ENCODE measurements around the gene RIN1.
"Not testable (repeated sequence)": the region's sequence is repeated elsewhere in the genome, so short reads cannot be mapped to it uniquely, and the experiment has no call there.

RIN1 gene, protein sequence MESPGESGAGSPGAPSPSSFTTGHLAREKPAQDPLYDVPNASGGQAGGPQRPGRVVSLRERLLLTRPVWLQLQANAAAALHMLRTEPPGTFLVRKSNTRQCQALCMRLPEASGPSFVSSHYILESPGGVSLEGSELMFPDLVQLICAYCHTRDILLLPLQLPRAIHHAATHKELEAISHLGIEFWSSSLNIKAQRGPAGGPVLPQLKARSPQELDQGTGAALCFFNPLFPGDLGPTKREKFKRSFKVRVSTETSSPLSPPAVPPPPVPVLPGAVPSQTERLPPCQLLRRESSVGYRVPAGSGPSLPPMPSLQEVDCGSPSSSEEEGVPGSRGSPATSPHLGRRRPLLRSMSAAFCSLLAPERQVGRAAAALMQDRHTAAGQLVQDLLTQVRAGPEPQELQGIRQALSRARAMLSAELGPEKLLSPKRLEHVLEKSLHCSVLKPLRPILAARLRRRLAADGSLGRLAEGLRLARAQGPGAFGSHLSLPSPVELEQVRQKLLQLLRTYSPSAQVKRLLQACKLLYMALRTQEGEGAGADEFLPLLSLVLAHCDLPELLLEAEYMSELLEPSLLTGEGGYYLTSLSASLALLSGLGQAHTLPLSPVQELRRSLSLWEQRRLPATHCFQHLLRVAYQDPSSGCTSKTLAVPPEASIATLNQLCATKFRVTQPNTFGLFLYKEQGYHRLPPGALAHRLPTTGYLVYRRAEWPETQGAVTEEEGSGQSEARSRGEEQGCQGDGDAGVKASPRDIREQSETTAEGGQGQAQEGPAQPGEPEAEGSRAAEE

DNA sequence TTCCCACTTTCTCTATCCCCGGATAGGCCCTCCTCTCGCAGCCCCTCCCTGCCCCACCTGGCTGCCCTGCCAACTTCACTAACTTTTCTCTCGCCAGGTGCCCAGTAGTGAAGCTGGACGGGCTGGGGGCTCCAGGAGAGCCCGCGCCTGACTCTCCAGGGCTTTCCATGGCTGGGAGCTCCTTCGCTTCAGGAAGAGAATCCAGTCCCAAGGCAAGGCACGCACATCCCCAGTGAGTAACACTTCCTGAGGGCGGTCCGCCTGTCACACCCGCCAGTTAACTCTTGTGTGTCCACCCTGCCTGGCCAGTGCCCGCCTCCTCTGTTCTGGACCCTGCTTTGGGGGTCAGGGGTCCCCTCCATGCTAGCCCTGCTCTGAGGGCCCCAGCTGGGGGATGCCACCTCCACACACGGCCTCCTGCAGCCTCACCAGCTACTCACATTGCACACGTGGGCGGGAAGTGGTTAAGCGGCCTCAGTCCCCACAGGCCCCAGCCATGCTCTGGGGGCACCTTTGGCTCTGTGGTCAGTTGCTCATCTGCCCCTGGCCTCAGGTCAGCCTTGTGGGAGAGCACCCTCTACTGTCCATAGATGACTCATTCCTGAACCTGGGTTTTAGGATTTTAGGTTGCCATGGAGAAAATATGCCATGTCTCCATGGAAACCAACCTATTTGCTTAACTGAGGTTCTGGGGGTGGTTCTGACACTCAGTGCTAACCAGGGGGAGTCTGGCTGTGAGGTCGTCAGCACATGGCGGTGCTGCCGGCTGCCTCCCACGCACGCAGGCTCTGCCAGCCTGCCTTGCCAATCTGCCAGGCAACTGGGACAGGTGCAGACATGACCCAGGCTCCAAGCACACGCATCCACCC, at the start of gene RIN1:
Gene RIN1, minus strand, starts transcription at position 201 of the 869 bp plus-strand sequence. Its CDS starts 32 bp downstream, at position 169.
- DNase-seq: no peak

DNA sequence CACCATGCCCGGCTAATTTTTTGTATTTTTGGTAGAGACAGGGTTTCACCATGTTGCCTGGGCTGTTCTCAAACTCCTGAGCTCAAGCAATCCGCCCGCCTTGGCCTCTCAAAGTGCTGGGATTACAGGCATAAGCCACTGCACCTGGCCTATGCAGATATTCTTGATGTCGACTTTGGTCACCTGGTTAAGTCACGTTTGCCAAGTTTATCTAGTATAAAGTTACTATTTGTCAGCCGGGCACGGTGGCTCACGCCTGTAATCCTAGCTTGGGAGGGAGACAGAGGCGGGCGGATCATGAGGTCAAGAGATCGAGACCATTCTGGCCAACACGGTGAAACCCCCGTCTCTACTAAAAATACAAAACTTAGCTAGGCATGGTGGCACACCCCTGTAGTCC, 48.1 kb upstream of the RIN1 start:
- DNase-seq: not testable (repeated sequence)

DNA sequence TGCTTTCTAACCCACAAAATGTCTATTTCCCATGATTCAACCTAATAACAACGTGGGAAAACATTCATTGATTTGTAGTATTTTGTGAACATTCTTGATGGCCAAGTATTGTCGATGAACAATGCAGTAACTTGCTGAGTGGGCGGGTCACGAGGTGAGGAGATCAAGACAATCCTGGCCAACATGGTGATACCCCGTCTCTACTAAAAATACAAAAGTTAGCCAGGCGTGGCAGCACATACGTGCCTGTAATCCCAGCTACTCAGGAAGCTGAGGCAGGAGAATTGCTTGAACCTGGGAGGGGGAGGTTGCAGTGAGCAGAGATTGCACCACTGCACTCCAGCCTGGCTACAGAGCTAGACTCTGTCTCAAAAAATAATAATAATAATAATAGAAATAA, 44.0 kb upstream of the RIN1 start:
- not testable (repeated sequence) for DNase-seq

DNA sequence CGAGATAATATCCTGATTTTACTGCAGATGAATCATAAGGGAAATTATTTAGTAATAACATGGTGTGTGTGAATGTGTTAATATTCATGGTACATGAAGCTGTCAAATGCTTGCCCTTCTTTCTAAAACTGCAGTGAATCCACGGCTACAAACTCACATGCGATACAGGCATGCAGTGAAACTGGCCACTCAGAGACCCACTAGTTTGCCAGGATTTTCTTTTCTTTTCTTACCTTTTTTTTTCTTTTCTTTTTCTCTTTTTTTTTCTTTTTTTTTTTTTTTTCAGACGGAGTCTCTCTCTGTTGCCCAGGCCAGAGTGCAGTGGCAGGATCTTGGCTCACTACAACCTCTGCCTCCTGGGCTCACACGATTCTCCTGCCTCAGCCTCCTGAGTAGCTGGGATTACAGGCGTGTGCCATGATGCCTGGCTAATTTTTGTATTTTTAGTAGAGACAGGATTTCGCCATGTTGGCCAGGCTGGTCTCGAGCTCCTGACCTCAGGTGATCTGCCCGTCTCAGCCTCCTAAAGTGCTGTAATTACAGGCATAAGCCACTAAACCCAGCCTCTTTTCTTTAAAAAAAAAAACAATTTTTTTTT, 37.6 kb upstream of the RIN1 start:
- not testable (repeated sequence) for DNase-seq

DNA sequence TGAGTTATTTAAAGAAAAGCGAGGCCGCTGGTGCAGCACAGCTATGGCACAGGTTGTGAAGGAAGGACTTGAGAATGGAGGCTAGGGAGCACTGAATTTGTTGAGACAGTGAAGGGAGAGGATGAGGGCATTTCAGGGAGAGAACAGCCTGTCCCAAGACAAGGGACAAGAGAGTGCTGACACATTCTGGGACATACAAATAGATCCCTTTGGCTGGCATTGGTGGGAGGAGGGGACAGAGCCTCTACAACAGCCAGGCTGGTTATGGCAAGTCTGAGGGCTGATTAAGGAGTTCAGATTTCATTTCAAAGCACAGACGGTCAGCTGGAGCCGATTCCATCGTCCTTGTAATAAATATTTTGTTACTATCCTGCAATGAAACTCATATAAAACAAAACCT, 37.0 kb upstream of the RIN1 start:
- DNase-seq: no peak

DNA sequence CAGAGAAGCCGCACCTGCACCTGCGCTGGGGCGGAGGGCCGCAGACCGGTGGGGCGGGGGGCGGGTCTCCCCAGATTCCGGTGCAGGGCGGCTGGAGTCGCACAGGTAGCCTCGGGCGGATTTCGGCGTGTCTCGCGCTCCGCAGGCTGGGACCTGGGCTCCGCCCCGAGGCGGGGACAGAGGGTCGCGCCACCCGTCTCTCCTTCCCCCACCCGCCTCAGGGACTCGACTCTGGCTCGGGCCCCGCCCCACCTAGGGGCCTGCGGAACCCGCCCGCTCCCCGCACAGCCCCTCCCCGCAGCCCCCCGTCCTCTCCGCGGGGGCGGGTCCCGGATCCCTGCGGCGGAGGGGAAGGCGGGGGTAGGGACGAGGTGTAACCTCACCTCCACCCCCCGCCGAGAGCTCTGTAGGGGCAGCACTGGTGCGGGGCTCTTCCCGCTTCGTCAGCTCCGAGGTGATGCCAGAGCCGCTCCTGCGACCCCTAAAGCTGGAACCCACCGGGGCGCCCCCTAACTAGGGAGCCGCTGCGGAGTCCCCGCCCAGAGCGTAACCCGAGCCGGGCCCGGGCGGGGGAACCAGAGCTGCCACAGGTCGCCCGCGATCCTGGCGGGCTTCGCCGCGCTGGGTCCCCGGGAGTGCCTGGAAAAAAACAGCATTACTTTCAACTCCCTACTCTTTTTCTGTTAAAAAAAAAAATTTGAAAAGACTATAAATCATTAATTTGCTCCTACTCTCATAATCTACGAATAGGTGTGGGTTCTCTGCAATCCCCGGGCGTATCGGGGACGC, 35.6 kb upstream of the RIN1 start, which contains the start of gene SLC29A2:
Gene SLC29A2, minus strand, starts transcription at position 134 of the 789 bp plus-strand sequence. CDS start 169 bp downstream, outside the sequence.
- peak; percentile 88 for DNase-seq

DNA sequence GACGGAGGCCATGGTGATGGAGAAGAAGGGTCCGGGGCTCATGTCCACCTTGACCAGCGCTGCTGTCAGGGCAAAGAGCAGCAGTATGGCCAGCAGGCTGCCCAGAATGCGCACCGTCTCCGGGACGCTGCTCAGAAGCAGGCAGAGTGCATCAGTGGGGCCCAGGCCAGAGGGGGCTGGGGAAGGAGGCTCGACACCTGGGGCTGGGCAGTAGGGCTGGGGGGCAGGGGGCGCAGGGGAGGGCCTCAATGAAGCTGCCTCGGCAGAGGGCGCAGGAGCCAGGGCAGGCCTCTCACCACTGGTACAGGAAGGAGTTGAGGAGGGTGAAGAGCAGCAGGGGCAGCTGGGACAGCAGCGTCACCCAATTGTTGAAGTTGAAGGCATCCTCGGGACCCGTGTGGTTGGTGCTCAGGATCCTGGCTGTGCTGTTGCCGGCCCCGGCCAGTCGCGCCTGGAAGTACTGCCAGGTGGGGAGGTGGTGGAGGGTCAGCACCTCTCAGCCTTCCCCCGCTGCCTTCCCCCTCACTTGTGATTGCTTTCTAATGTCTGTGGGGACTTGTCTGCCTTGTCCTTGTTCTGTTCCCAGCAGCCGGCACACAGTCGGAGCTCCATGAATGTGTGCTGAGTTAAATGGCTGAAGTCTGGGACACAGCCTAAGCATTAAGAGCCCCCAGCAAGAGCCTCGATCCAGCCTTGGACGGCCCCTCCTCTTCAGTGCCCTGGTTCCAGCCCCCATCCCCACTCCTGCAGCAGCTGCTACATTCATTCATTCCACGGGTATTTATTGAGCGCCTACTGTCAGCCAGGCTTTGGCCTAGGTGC, 33.0 kb upstream of the RIN1 start:
- no peak for DNase-seq

DNA sequence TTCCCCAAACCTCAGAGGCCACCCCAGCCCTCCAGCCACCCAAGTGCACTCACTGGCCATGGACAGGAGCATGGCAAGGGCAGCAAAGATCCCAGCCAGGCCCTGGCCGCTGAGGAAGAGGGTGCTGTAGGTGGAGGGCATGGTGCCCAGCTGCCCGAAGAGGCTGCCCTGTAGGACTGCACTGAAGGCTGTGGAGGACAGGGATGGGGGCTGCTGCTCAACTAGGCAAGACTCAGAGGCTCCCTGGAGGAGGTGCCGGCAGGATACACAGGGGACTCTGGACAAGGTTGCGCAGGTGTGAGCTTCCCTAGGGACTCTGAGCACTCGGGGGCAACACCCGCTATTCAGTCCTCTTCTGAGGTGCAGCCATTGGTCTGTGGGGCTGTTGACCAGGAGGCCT, 32.2 kb upstream of the RIN1 start:
- no peak for DNase-seq

DNA sequence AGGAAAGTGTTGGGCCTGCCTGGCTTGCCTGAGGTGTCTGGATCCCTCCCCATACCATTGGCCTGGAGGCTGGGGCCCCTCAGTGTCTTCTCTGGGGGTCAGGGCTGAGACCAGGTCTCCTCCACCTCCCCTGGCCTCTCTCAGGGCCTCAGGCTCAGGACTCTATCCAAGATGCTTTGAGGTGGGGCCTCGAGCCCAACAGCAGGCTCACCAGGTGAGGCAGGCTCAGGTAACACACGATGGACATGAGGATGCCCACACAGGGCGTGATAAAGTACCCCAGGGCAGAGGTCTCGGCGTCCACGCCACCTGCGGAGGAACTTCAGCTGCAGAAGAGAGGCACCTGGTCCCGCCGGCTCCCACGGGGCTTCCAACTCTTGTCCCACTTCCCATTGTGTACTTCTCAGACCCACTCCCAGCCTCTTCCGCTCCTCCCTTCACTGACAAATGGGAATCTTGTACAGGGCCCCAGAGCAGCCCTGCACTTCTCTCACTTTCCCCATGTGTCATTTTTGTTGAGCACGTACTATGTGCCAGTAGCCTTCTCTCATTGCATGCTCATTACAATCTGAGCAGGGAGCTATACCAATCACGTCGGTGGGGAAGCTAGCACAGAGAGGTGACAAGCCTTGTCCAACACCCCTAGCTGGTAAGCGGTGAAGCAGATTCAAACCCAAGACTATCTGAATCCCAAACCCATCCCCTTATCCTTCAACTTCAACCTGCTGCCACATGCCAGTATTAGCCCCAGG, 31.5 kb upstream of the RIN1 start:
- no peak for DNase-seq

DNA sequence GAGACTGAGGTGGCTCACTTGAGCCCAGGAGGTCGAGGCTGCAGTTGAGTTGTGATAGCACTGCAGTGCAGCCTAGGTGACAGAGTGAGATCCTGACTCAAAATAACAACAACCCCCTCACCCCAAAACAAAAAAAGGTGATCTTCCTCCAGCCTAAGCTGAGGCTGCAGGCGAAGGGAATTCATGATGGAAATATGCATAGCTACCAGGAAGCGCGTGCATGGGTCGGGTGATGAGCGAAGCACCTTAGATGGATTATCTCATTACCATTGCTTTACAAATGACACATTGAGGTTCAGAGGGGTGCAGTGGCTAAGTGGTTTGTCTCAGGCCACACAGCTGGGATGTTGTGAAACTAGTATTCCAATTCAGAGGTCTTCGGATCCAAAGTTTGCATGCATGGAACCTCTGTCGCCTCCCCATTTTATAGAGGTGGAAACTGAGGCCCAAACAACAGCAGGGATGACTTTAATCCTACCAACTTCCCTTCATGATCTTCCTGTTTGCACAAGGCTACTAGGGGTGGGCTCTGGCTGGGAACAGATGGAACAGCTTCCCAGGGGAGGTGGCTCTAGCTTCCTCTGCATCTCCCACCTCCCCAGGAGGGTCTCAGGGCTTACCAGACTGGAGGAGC, 30.7 kb upstream of the RIN1 start:
- DNase-seq: no peak

DNA sequence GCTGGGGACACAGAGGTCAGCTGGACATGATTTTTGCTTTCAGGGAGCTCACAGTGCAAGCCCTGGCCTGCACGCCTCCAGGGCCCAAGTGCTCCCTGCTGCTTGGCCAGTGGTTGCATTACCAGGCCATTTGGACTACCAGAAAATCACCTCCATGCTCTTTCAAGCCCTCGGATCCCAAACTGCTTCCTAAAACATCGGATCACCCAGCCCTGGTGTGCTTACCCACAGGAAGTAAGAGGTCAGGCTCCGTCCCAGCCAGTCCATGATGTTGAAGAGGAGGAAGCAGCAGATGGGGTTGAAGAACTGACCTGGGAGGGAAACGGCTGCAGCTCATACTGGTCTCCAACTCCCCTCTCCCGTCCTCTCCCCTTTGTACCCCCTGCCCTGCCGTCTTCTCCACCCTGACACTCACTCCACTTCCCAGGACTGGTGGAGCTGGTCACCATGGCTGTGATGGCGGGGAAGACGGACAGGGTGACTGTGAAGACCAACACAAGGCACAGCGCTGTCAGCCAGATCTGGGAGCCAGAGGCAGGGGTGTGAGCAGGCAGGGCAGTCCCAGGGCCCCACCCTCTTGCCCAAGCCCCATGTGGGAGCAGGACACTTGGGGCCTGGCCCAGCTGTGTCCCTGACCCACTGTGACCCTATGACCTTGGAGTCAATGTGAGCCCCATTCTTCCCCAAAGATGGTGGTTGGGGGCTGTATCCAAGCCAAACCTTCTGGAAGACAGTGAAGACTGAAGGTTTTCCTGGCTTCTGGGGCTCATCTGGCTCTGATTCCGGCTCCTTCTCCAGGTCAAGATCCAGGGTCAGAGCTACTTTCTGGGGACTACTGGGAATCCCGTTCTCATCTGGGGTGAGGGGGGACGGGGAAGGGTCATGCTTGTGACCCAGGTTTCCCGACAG, 29.7 kb upstream of the RIN1 start:
- DNase-seq: no peak

DNA sequence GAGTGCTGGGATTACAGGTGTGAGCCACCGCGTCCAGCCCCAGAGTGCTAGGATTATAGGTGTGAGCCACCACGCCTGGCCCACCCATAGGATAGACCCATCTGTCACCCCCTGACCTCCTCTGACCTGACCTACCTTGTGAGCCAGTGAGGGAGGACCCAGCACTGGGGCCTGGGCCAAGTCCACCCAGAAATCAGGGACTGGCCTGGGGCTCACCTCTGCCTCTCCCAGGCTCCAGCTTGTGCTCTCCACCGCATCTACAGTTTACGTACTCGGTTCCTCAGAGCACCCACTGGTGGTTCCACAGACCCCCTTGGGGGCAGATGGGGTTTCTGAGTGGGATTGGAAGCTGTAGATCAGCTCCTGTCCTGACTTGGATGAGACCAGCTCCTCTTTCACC, 28.9 kb upstream of the RIN1 start:
- DNase-seq: no peak

DNA sequence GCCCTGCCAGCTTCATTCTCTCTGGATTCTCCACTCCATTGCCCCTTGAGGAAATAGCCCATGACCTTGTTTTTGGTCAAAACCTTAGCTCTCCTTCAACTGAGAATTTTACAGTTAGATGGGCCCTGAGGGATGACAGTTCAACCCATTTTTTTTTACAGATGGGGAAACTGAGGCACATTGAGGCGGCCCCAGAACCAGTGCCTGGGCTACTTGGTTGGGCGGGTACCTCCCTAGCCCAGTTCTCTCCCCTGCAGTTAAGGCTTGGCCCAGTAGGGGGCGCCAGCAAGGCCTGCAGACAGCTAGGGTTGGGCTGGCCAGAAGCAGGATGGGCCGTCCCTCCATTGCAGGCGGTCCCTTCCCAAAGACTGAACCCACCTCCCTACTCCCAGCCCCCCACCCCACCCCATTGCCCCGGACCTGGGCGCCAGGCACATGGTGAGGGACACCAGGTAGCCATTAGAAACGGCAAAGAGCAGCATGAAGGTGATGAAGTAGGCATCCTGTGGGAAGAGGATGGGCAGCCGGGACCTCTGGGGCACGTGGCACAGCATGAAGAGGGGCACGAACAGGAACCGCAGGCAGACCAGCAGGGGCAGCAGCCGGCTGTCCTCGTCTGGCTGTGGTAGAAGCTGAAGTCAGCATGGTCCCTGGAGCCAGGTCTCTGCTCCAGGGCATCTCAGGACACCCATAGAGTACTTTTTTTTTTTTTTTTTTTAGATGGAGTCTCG, 27.7 kb upstream of the RIN1 start:
- no peak for DNase-seq

DNA sequence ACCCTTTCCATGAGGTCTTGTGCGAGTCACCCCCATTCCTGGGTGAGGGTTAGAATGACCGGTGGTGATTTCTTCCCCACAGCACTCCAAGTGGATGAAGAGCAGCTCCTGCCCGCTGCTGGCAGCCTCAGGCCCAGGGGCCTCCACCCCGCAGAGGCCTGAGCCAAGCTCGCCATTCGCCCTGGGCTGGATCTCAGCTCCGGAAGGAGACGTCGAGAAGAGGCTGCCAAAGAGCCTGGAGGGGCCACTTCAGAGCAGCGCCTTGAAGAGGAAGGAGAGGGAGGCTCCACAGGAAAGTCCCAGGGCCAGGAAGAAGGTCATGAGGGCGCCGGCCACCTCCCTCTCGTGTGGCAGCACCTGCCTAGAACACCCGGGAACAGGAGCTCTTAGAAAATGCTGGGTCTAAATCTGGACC, 27.0 kb upstream of the RIN1 start:
- no peak for DNase-seq

DNA sequence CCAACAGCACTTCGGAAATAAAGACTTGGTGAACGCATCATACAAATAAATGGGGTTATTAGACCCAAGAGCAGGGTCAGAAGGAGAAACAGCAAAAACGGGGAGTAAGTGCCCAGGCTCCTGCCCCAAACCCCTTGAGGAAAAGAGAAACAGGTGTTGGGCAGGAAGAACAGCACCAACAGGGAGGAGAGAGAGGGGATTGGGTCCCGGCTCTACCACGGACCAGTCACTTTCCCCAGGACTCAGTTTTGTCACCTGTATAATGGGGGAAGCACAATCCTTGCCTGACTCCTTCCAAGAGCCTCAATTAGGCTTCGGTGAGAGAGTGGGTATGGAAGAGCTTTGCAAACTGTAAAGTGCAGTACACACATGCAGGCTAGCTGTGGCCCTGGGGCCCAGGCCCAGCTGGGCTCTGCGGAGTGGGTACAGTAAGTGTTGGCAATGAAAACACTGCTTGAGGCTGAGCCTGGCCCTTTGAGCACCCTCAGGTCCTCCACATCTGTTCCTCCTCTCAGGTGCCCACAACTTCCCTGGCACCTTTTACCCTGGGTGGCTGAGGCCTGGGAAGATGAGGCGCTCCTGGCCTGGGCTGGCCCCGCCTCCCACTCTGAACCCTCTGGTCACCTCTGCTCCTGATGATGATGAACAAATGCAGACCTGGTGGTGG, 26.4 kb upstream of the RIN1 start:
- no peak for DNase-seq

DNA sequence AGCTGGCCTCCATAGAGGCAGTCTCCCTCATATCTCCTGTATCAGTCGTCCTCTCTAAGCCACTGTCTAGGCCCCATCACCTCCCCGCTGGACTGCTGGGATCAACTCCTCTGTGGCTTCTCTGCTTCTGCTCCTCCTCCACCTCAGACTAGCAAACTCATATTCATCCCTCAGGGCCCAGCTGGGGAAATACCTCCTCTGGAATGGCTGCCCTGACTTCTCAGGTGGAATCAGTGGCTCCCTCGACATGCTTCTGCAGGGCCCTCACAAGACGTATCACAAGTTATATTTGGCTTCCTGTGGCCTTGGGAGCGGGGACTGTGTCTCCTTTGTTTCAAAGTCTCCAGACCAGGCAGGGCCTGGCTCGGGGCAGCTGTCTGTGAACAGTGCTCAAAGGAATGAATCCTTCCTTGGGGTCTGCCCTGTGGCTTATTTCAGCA, 25.3 kb upstream of the RIN1 start:
- no peak for DNase-seq
